Kidney epithelial cell (primary cell): ENCODE results near the gene TMC1. TPM values are rescaled to one million over a fixed set of nuclear protein-coding genes. Genes with fewer than 3 reads are reported as not detected.
"Not testable (repeated sequence)": the region's sequence is repeated elsewhere in the genome, so short reads cannot be mapped to it uniquely, and the experiment has no call there.

Experiments
- DNase-seq: peaks from one replicate; pipeline ENCODE4 v3.0.0-alpha.2; 2010; ENCODE audit warnings: low read depth
- H3K27me3 ChIP-seq: 2 replicates; pipeline ENCODE4 v1.6.0; 2011; ENCODE audit warnings: low read length; ENCODE audit not compliant: control insufficient read depth, insufficient read depth
- H3K36me3 ChIP-seq: 2 replicates; pipeline ENCODE4 v1.5.1; 2011; ENCODE audit warnings: low read length; ENCODE audit not compliant: control insufficient read depth, insufficient read depth
- H3K4me3 ChIP-seq: 2 replicates; pipeline ENCODE4 v1.5.1; 2011; ENCODE audit warnings: low read depth, mild to moderate bottlenecking, control low read depth, low read length
- total RNA-seq: library from RNA; depleted of rRNA; stranded (reverse); fragments of >200 nt; gene quantifications from 2 replicates; pipeline ENCODE4 v1.2.3, GENCODE V29; 2015
- TF ChIP-seq, protein P1 (sequence below): IDR thresholded peaks from 2 replicates; pipeline ENCODE4 v1.5.1; 2011; ENCODE audit warnings: mild to moderate bottlenecking, moderate library complexity, low read length, control low read depth, inconsistent platforms; ENCODE audit not compliant: insufficient read depth, poor library complexity, severe bottlenecking

Gene TMC1
- total RNA-seq, 1 donor from 2014 or later, result not detected

DNA sequence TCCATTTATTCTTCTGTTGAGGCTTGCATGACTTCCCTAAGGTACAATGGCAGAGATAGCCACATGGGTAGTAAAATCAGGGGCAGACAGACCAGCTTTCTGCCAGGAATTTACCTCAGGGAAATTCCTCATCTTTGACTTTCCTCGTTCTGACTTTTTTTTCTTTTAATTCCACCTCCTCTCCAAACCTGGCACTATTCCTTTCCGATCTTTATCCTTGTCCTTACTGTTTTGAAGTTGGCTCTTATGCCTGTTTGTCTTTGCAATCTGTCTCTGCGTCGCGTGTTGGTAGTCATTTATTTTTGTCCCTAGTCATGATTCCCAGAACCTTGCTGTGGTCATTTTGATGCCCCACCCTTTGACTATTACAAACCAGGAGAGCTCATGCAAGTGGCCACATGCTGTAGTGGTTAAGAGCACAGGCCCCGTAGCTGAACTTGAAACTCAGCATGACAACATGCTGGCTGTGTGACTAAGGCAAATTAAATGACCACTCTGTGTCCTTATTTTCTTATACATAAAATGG lies 19.0 kb downstream of the TMC1 start:
- no peak overlapping the region for H3K4me3 ChIP-seq
- no peaks in the 10 kb centered on the region for H3K36me3 ChIP-seq
- H3K27me3 ChIP-seq, result no peaks in the 10 kb centered on the region
- no peak for DNase-seq
- TF ChIP-seq, protein P1, sequence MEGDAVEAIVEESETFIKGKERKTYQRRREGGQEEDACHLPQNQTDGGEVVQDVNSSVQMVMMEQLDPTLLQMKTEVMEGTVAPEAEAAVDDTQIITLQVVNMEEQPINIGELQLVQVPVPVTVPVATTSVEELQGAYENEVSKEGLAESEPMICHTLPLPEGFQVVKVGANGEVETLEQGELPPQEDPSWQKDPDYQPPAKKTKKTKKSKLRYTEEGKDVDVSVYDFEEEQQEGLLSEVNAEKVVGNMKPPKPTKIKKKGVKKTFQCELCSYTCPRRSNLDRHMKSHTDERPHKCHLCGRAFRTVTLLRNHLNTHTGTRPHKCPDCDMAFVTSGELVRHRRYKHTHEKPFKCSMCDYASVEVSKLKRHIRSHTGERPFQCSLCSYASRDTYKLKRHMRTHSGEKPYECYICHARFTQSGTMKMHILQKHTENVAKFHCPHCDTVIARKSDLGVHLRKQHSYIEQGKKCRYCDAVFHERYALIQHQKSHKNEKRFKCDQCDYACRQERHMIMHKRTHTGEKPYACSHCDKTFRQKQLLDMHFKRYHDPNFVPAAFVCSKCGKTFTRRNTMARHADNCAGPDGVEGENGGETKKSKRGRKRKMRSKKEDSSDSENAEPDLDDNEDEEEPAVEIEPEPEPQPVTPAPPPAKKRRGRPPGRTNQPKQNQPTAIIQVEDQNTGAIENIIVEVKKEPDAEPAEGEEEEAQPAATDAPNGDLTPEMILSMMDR, result no peak

DNA sequence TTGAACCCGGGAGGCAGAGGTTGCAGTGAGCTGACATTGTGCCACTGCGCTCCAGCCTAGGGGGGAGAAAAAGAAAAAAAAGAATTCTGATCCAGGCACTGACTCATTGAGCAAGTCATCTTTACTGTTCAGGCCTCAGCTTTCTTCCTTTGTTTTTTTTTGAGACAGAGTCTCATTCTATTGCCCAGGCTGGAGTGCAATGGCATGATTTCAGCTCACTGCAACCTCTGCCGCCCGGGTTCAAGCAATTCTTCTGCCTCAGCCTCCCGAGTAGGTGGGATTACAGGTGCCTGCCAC lies 21.1 kb downstream of the TMC1 start:
- H3K4me3 ChIP-seq, H3K27me3 ChIP-seq, DNase-seq, H3K36me3 ChIP-seq: not testable (repeated sequence)

DNA sequence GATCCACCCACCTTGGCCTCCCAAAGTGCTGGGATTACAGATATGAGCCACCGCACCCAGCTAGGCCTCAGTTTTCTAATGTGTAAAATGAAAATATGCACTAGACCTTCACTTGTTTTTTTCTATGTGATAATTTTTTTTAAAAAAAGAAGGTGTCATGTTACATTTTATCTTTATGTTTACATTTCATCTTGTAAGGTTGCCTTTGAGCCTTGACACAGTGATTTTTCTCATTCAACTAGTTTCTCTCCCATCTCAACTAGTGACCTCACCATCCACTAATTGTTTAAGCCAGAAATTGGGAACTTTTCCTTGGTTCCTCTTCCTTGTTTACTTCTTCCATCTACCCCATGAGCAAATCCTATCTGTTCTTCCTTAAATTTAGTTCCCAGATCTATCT lies 21.5 kb downstream of the TMC1 start:
- H3K36me3 ChIP-seq, result no peaks in the 10 kb centered on the region
- no peak overlapping the region for H3K4me3 ChIP-seq
- no peaks in the 10 kb centered on the region for H3K27me3 ChIP-seq
- TF ChIP-seq, protein P1, result no peak
- no peak for DNase-seq

DNA sequence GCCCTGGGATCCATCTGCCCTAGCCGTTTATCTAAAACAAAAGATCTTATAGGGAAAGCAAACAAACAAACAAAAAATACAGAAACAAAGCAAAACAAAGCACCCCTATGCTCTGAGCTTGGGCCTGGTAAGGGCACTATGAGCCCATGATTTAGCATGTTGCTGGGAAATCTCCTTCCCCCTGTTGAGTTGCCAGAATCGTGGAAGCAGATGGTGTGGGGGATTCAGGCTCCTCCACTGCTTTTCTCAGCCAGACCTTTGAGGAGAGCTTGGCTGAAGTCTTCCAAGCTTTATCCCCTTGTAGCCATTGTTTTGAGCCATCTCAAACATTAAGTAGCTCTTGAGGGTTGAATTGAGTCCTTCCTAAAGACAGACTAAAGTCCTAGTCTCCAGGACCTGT lies 29.9 kb downstream of the TMC1 start:
- TF ChIP-seq, protein P1, result no peak
- no peak overlapping the region for H3K4me3 ChIP-seq
- DNase-seq, result no peak

DNA sequence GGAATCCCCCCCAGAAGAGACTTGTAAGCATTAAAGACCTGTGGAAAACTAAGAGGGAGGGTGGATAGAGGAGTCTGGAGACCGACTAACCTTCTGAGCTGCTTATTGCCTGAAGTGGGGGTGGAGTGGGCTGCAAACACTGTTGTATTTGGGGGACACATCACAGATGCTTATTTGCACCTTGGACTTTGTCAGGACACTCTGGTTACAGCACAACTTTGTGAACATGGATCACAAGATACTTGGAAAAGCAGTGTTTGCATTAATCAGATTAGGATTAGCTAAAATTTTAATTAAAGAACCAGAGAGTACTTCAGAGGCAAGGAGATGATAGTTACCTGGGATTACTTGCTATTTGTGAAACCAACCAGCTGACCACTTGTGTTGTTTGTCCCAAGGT lies 30.9 kb downstream of the TMC1 start:
- DNase-seq, result no peak
- TF ChIP-seq, protein P1, result no peak
- Histone ChIP-seq H3K36me3 (no peaks in the 10 kb centered on the region), H3K4me3 (no peak overlapping the region), H3K27me3 (no peaks in the 10 kb centered on the region)

More for the DNA sequence above, 29.9 kb downstream of the TMC1 start:
- Histone ChIP-seq H3K27me3 (no peaks in the 10 kb centered on the region), H3K36me3 (no peaks in the 10 kb centered on the region)

DNA sequence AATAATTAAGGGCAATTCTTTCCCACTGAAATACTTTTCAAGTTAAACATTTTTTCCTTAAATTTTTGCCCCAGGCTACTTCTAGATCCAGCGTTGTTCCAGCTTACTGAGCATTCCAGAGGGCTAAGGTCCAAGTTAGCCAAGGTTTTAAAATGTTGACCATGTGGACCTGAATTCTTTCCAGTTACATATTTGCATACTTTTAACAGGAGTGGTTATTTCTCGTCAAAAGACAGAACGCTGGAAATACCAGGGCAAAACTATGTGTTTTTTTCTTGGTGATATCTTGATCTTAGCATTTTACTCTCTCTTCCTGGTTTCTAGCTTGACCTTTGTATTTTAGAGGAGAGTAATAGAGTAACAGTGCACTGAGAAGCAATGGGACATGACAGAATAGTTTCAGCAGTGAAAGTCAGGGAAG lies 32.8 kb downstream of the TMC1 start:
- Histone ChIP-seq H3K27me3 (no peaks in the 10 kb centered on the region), H3K36me3 (no peaks in the 10 kb centered on the region), H3K4me3 (no peak overlapping the region)
- TF ChIP-seq, protein P1, result no peak
- DNase-seq, result peak; percentile 44
